ENCODE data around the gene BCAS1.
"Not testable (repeated sequence)": the region's sequence is repeated elsewhere in the genome, so short reads cannot be mapped to it uniquely, and the experiment has no call there.

The BCAS1 gene

GRCh38 chr20:53944796-53945195, 125.6 kb downstream of the BCAS1 start:
- no peak for DNase-seq (ENCODE audit: low read depth in 2 of 3, low spot score in 2 of 3)

- no peak for DNase-seq (ENCODE audit: low read depth in 2 of 3, low spot score in 2 of 3)
Observed at GRCh38 chr20:53943522-53944291, 126.7 kb downstream of the BCAS1 start.

GRCh38 chr20:53942973-53943372, 127.4 kb downstream of the BCAS1 start:
- DNase-seq (ENCODE audit: low read depth in 2 of 3, low spot score in 2 of 3): no peak

- DNase-seq (ENCODE audit: low read depth in 2 of 3, low spot score in 2 of 3): no peak
Observed at GRCh38 chr20:53942472-53942816, 128.0 kb downstream of the BCAS1 start.

GRCh38 chr20:53941680-53942471, 128.5 kb downstream of the BCAS1 start:
- no peak for DNase-seq (ENCODE audit: low read depth in 2 of 3, low spot score in 2 of 3)

- DNase-seq (ENCODE audit: low read depth in 2 of 3, low spot score in 2 of 3): no peak
Observed at GRCh38 chr20:53940907-53941545, 129.4 kb downstream of the BCAS1 start.

GRCh38 chr20:53940360-53940702, 130.1 kb downstream of the BCAS1 start:
- DNase-seq (ENCODE audit: low read depth in 2 of 3, low spot score in 2 of 3): no peak

- DNase-seq (ENCODE audit: low read depth in 2 of 3, low spot score in 2 of 3): peak in 2 of 3 experiments; percentile 45 to 47
Observed at GRCh38 chr20:53939572-53940359, 130.6 kb downstream of the BCAS1 start.

GRCh38 chr20:53939190-53939571, 131.2 kb downstream of the BCAS1 start:
- no peak for DNase-seq (ENCODE audit: low read depth in 2 of 3, low spot score in 2 of 3)

GRCh38 chr20:53938739-53939138, 131.7 kb downstream of the BCAS1 start:
- no peak for DNase-seq (ENCODE audit: low read depth in 2 of 3, low spot score in 2 of 3)

- DNase-seq (ENCODE audit: low read depth in 2 of 3, low spot score in 2 of 3): no peak
Observed at GRCh38 chr20:53937929-53938367, 132.4 kb downstream of the BCAS1 start.

- no peak for DNase-seq (ENCODE audit: low read depth in 2 of 3, low spot score in 2 of 3)
Observed at GRCh38 chr20:53937339-53937741, 133.1 kb downstream of the BCAS1 start.

- no peak for DNase-seq (ENCODE audit: low read depth in 2 of 3, low spot score in 2 of 3)
Observed at GRCh38 chr20:53935344-53936084, 134.9 kb downstream of the BCAS1 start.

GRCh38 chr20:53934421-53935343, 135.7 kb downstream of the BCAS1 start:
- no peak for DNase-seq (ENCODE audit: low read depth in 2 of 3, low spot score in 2 of 3)

- DNase-seq (ENCODE audit: low read depth in 2 of 3, low spot score in 2 of 3): no peak
Observed at GRCh38 chr20:53933232-53933846, 137.1 kb downstream of the BCAS1 start.

- not testable (repeated sequence) for DNase-seq (ENCODE audit: low read depth in 2 of 3, low spot score in 2 of 3)
Observed at GRCh38 chr20:53932655-53933192, 137.7 kb downstream of the BCAS1 start.

- DNase-seq (ENCODE audit: low read depth in 2 of 3, low spot score in 2 of 3): no peak
Observed at GRCh38 chr20:53931597-53931996, 138.8 kb downstream of the BCAS1 start.

- DNase-seq (ENCODE audit: low read depth in 2 of 3, low spot score in 2 of 3): no peak
Observed at GRCh38 chr20:53930651-53931504, 139.5 kb downstream of the BCAS1 start.
